ENCODE results near the gene TPRG1.

DNA sequence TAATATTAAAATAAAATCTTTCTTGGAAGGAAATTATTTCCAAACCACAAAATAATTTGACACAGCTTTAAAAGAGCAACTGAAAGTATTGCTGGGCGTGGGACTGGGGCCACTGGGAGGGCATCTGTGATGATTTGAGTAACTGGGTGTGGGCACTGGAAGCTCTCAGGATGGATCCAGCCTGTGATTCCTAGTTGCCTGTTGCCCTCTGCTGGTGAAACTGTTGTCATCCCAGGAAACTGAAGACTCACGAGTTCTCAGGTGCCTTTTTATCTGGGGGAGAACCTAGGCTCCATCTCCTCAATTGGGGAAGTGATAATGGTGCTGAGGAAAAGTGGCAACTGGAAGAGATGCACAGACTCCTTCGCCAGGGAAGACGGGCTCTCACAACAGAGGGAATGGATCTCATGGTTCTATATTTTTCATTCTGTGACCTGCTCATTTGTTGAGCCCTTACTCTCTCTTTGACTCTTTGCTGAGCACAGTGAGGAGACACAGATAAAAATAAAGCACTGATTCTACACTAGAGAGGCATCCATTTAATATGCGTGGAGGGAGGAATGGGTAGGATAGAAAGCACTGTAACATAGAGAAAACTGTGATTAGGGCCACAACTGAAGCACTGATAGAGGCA, 61.6 kb downstream of the TPRG1 start:
- TF ChIP-seq POLR2AphosphoS5 (IDR thresholded peaks at IDR 0.05; ENCODE audit: low read depth): no peak
- TF ChIP-seq, protein P1, sequence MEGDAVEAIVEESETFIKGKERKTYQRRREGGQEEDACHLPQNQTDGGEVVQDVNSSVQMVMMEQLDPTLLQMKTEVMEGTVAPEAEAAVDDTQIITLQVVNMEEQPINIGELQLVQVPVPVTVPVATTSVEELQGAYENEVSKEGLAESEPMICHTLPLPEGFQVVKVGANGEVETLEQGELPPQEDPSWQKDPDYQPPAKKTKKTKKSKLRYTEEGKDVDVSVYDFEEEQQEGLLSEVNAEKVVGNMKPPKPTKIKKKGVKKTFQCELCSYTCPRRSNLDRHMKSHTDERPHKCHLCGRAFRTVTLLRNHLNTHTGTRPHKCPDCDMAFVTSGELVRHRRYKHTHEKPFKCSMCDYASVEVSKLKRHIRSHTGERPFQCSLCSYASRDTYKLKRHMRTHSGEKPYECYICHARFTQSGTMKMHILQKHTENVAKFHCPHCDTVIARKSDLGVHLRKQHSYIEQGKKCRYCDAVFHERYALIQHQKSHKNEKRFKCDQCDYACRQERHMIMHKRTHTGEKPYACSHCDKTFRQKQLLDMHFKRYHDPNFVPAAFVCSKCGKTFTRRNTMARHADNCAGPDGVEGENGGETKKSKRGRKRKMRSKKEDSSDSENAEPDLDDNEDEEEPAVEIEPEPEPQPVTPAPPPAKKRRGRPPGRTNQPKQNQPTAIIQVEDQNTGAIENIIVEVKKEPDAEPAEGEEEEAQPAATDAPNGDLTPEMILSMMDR (IDR thresholded peaks at IDR 0.05; ENCODE audit: insufficient read depth, low read length): no peak
